SK-N-SH (cell line): ENCODE results near the gene CDK15.

Experiments used
- FOXM1 ChIP-seq: IDR thresholded peaks from 2 replicates; pipeline ENCODE4 v1.4.0; 2012; ENCODE audit warnings: low read depth, mild to moderate bottlenecking
- JUND ChIP-seq: IDR thresholded peaks from 2 replicates; pipeline ENCODE4 v1.4.0; 2012
- TAF1 ChIP-seq: IDR thresholded peaks from 2 replicates; pipeline ENCODE4 v1.6.1; 2012; ENCODE audit warnings: low read depth, mild to moderate bottlenecking, low read length, moderate library complexity, borderline replicate concordance
- TF ChIP-seq, protein P1 (sequence below): fragments of 200-600 bp; sonication (generic); IDR thresholded peaks from 2 replicates; pipeline ENCODE4 v1.6.1; 2017; ENCODE audit warnings: antibody characterized with exemption, mild to moderate bottlenecking, moderate library complexity

DNA sequence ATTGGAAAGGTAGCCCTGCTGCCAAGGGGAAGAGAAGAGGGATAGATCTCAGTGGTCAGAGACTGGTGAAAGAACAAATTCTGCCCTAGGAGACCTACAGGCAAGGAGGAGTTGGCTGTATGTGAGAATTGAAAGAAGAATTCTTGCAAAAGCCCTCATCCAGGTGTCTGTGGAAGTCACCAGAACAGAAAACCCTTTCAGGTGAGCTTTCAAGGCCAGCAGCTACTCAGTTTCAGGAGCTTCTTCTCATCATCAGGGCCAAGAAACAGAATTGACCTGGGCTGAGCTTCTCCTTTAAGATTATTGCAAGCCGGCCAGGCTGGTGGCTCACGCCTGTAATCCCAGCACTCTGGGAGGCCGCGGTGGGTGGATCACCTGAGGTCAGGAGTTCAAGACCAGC, 110.2 kb downstream of the CDK15 start:
- no peak for TF ChIP-seq FOXM1
- TF ChIP-seq, protein P1, sequence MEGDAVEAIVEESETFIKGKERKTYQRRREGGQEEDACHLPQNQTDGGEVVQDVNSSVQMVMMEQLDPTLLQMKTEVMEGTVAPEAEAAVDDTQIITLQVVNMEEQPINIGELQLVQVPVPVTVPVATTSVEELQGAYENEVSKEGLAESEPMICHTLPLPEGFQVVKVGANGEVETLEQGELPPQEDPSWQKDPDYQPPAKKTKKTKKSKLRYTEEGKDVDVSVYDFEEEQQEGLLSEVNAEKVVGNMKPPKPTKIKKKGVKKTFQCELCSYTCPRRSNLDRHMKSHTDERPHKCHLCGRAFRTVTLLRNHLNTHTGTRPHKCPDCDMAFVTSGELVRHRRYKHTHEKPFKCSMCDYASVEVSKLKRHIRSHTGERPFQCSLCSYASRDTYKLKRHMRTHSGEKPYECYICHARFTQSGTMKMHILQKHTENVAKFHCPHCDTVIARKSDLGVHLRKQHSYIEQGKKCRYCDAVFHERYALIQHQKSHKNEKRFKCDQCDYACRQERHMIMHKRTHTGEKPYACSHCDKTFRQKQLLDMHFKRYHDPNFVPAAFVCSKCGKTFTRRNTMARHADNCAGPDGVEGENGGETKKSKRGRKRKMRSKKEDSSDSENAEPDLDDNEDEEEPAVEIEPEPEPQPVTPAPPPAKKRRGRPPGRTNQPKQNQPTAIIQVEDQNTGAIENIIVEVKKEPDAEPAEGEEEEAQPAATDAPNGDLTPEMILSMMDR: no peak
- no peak for TF ChIP-seq TAF1
- no peak for TF ChIP-seq JUND
